Skeletal muscle cell (primary cell): Measurements from ENCODE around the gene FLCN.

Experiments
- DNase-seq: peaks from one replicate; pipeline ENCODE4 v3.0.0-alpha.2; 2010; ENCODE audit warnings: low read depth
- H3K4me3 ChIP-seq: 2 replicates; pipeline ENCODE4 v1.5.1; 2011; ENCODE audit warnings: low read depth, mild to moderate bottlenecking, control low read depth, low read length, moderate library complexity

Gene FLCN

GRCh38 chr17:17239832-17240231 is 2.9 kb upstream of the FLCN start:
- DNase-seq = no peak
- H3K4me3 ChIP-seq = no peak overlapping the region

DNA sequence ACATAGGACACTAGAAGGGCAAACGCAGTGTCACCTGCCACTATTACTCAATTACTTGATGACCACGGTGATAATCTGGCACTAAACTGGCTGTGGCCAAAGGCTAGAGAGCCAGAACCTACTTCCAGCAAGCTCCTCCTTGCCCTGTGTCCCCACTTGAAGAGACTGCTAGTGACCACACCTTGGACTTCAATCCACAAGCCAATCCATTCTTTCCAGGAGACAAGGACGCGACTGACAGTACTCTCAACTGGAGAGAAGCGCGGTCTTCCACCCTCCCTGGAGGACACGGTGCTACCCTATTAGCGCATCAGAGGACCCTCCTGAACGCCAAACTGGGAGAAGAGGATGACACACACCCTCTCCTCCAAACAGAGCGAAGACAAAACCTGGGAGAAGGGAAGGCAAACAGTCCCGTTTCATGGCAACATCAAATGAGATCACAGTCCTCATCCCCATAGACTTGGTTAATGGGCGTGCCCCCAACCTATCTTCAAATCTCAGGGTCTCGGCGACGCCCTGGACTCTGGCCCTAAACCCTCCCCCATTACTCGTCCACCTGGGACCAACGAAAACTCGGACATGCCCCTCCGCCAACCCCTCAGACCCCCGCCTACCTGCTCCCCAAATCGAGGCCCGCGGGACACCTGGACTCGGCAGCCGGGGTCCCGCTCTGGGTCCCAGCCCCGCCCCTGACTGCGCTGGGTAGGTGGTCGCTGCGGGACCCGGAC is 508 bp downstream of the FLCN start:
- DNase-seq = no peak
- peak overlapping the region; percentile 97 for H3K4me3 ChIP-seq

GRCh38 chr17:17235212-17236174 is 1.5 kb downstream of the FLCN start:
- H3K4me3 ChIP-seq = peak overlapping the region; percentile 97
- no peak for DNase-seq

GRCh38 chr17:17232303-17232621 is 4.7 kb downstream of the FLCN start:
- DNase-seq = no peak
- H3K4me3 ChIP-seq = no peak overlapping the region

DNA sequence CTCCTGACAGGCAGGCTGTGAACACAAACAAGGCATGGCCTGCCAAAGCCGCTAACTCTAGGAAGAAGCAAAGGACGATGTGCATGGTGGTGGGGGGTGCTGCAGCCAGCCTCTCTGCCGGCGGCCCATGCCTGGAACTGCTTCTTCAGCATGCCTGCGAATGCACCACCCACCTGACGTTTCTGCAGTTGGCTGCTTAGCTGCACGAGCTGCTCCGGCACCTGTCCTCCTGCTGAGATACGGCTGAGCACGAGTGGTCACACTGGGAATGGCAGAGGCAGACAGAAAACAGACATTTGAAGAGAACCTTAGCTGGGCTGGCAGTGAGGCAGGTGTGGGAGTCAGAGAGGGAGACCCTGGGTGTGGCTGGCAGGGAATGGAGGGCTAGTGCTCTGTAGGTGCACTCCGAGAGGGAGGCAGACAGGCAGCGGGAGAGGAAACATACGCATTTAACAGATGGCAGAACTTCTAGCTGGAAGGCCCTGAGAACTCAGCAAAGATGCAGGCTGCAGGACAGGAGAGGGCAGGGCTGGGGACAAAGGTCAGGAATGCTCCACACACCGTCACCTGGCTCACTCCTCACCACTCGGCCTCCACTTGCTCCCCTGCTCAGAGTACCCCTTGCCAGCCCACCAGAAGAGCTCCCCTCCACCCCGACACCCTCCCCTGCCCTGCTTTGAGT is 5.2 kb downstream of the FLCN start:
- DNase-seq = no peak
- H3K4me3 ChIP-seq = no peak overlapping the region

- no peak for DNase-seq
- H3K4me3 ChIP-seq = no peak overlapping the region
Observed at GRCh38 chr17:17229416-17230384, 7.3 kb downstream of the FLCN start.

DNA sequence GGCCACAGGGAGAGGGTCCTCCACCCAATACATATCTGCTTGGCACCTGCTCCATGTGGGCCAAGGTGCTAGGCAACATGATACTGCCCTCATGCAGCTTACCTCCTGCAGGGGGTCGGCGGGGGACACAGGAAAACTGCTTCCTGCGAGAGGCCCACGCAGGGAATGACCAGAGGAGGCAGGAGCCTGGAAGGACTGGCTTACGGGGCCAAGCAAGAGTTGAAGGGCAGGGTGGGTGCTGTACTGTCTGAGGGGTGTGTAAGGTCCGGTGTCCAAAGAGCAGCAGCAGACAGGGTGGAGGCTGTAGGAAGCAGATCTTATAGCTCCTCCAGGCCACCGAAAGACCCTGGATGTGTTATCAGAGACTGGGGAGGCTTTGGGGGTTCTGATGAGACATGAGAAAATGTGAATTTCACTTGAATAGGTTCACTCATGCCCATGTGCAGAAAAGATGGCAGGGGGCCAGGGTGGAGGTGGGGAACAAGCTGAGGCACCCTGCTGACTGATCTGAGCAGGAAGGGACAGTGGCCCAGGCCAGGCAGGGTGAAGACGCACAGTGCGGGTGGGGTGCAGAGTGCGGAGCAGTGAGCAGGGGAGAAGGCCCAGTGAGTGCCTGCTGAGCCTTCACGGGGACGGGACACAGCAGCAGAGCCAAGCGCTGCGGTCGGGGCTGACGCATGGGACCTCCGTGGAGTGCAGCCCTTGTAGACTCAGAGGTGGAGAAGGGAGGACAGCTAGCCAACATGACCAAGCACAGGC is 8.3 kb downstream of the FLCN start:
- no peak overlapping the region for H3K4me3 ChIP-seq
- DNase-seq = no peak

DNA sequence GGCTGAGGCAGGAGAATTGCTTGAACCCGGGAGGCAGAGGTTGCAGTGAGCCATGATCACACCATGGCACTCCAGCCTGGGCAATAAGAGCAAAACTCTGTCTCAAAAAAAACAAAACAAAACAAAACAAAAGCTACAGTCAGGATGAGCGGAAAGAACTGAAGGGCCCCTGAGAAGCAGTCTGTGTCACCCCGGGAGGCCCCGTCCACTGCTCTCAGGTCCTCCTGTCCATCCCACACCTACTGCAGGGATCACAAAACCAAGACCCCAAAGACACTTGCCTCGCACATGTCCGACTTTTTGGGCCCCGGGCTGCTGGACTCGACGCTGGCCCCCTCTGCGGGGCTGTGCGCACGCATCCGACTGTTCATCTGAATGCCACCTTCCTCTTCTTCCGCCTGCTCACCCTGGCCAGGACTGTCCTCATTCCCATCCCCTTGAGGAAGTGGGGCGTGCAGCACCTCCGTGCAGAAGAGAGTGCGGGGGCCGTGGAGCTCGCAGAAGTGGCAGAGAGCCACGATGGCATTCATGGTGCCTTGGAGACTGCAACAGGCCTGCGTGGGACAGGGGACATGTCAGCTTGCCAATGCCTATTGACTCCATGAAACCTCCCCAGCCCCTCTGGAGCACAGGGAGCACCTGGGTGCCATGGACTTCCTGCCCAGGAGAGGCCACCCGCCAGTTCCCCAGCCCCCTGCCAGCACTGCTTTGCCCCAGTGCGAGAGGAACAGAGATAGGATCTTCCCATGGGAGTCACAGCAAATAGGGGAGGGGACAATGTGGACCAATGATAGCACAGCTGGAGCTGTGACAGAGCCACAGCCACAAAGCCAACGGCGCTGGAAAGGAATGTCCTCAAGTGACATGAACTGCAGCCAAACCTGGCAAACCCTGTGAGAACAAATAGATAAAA is 9.1 kb downstream of the FLCN start:
- no peak overlapping the region for H3K4me3 ChIP-seq
- no peak for DNase-seq

GRCh38 chr17:17226451-17227265 is 10.3 kb downstream of the FLCN start:
- no peak overlapping the region for H3K4me3 ChIP-seq
- DNase-seq = no peak

GRCh38 chr17:17225901-17226300 is 11.1 kb downstream of the FLCN start:
- no peak overlapping the region for H3K4me3 ChIP-seq
- no peak for DNase-seq

DNA sequence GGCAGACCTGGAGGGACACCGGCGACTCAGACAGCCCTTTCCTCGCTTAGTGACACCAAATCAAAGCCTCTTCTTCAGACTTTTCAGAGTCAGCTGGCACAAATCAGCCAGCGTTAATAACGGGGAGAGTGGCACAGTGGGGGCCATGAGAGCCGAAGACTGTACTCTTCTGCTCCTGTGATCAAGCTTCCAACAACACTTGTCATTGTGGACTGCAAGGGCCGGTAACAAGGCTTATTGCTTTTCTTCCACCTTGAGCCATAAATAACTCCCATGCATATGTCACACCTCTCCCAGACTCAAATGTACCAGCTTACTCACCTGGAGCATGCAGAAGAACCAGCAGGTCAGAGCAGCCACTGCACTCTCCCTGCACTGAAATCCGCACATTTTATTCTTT is 12.8 kb downstream of the FLCN start:
- DNase-seq = no peak
- no peak overlapping the region for H3K4me3 ChIP-seq

DNA sequence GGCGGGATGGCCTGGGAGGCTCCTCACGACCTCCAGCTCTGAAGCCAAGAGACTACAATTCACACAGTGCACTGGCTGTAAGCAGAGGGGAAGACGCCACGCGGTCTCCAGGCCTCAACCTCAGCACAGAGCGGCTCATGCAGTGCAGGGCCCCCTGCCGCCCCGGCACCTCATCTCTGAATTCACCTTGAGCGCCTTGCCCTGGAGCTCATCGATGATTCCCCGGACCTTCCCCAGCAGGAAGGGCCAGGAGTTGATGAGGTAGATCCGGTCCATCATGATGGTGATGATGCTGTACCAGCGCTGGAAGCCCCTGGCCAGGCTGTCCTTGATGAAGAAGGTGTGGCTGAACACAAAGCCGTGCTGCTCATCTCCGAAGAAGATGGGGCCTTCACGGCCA is 13.2 kb downstream of the FLCN start:
- DNase-seq = no peak
- no peak overlapping the region for H3K4me3 ChIP-seq

DNA sequence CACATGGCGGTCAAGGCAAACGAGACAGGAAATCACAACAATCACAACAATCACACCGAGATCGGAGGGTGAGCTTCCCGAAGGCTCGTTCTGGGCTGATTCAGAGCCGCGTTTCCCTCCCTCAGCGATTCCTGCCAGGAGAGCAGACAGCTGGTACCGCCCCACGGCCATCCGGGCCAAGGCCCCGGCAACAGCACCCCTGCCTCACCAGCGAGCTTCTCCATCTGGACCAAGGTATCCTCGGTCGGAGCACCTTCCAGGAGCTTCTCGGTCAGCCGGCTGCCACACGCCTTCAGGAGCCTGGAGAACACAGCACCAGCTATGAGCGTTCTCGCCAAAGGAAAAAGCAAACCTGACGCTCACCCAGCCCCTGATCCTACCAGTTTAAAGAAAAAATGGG is 15.6 kb downstream of the FLCN start:
- DNase-seq = no peak
- no peak overlapping the region for H3K4me3 ChIP-seq

- no peak for DNase-seq
- H3K4me3 ChIP-seq = no peak overlapping the region
Observed at GRCh38 chr17:17220529-17220928, 16.4 kb downstream of the FLCN start.

DNA sequence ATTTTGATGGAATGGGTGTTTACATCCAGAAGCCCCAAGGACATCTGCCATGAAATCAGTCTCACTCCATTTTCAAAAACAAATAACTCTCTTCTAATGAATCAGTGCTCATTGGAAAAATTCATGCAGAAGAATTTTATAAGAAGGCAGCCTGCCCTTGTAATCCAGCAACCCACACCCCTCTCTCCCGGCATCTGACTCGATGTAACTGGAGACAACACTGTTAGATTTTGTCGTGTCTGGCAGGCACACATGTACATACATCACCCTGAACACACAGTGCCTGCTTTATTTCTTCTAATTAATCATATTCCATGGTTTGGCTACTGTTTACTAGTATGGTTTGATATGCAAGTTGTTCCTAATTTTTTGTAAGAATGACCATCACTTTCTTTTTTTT is 19.0 kb downstream of the FLCN start:
- DNase-seq = no peak
- H3K4me3 ChIP-seq = no peak overlapping the region

- H3K4me3 ChIP-seq = no peak overlapping the region
- DNase-seq = no peak
Observed at GRCh38 chr17:17216776-17217175, 20.2 kb downstream of the FLCN start.

DNA sequence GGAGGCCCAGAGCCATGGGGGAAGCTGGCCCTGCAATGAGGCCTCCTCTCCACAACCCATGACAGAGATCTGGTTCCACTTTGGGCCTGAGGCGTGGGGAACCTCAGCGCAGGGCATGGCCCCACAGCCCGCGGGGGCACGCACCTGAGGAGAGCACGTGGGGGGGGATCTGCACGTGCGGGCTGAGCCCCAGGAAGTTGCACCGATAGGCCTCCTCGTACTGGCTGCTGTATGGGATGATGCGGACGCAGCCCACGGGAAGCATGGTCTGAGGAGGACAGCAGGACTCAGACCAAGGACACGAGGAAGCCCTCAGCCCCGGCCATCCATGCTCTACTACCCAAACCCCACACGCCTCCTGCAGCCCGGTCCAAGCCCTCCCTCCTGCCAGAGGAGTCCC is 20.7 kb downstream of the FLCN start:
- DNase-seq = no peak
- H3K4me3 ChIP-seq = no peak overlapping the region
